ENCODE results near the gene CKAP5. TPM values are rescaled to one million over a fixed set of nuclear protein-coding genes. Genes with fewer than 3 reads are reported as not detected.

The CKAP5 gene
- total and polyA plus RNA-seq, 2 experiments from 2014 or later: 67.9 to 120 TPM

DNA sequence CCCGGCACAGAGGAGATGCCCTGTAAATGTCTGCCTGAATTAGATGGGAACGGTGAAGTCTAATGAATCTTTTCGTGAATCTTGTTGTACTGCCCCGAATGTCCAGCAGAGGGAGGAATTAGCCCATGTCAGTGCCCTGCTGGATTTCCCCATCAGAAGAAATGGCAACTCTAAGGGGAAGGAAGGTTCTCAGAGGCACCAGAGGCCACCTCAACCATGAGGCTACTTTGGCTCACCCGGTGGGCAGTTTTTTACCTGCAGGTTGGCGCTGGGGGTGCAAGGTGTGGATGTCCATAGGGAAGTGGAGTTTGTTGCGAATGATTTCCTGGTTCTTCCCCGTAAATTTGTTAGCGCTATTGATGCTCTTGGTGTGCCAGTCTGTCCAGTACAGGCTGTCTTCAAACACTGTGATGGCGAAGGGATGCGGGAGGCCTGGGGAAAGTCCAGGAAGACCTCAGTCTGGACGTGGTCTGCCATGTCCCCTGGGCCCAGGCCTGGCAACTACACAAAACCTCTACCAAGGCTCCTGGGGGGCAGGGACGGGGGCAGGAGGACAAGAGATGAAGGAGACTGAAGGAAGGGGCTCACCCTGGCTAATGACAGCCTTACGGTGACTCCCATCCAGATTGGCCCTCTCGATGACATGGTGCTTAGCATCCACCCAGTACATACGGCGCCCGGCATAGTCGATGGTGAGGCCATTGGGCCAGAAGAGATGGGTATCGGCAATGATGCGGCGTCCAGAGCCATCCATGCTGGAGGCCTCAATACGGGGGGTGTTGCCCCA is 43.8 kb upstream of the CKAP5 start (continued):
- TF ChIP-seq, protein P1, sequence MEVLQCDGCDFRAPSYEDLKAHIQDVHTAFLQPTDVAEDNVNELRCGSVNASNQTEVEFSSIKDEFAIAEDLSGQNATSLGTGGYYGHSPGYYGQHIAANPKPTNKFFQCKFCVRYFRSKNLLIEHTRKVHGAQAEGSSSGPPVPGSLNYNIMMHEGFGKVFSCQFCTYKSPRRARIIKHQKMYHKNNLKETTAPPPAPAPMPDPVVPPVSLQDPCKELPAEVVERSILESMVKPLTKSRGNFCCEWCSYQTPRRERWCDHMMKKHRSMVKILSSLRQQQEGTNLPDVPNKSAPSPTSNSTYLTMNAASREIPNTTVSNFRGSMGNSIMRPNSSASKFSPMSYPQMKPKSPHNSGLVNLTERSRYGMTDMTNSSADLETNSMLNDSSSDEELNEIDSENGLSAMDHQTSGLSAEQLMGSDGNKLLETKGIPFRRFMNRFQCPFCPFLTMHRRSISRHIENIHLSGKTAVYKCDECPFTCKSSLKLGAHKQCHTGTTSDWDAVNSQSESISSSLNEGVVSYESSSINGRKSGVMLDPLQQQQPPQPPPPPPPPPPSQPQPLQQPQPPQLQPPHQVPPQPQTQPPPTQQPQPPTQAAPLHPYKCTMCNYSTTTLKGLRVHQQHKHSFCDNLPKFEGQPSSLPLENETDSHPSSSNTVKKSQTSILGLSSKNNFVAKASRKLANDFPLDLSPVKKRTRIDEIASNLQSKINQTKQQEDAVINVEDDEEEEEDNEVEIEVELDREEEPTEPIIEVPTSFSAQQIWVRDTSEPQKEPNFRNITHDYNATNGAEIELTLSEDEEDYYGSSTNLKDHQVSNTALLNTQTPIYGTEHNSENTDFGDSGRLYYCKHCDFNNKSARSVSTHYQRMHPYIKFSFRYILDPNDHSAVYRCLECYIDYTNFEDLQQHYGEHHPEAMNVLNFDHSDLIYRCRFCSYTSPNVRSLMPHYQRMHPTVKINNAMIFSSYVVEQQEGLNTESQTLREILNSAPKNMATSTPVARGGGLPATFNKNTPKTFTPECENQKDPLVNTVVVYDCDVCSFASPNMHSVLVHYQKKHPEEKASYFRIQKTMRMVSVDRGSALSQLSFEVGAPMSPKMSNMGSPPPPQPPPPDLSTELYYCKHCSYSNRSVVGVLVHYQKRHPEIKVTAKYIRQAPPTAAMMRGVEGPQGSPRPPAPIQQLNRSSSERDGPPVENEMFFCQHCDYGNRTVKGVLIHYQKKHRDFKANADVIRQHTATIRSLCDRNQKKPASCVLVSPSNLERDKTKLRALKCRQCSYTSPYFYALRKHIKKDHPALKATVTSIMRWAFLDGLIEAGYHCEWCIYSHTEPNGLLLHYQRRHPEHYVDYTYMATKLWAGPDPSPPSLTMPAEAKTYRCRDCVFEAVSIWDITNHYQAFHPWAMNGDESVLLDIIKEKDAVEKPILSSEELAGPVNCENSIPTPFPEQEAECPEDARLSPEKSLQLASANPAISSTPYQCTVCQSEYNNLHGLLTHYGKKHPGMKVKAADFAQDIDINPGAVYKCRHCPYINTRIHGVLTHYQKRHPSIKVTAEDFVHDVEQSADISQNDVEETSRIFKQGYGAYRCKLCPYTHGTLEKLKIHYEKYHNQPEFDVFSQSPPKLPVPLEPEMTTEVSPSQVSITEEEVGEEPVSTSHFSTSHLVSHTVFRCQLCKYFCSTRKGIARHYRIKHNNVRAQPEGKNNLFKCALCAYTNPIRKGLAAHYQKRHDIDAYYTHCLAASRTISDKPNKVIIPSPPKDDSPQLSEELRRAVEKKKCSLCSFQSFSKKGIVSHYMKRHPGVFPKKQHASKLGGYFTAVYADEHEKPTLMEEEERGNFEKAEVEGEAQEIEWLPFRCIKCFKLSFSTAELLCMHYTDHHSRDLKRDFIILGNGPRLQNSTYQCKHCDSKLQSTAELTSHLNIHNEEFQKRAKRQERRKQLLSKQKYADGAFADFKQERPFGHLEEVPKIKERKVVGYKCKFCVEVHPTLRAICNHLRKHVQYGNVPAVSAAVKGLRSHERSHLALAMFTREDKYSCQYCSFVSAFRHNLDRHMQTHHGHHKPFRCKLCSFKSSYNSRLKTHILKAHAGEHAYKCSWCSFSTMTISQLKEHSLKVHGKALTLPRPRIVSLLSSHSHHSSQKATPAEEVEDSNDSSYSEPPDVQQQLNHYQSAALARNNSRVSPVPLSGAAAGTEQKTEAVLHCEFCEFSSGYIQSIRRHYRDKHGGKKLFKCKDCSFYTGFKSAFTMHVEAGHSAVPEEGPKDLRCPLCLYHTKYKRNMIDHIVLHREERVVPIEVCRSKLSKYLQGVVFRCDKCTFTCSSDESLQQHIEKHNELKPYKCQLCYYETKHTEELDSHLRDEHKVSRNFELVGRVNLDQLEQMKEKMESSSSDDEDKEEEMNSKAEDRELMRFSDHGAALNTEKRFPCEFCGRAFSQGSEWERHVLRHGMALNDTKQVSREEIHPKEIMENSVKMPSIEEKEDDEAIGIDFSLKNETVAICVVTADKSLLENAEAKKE (CRISPR knock-in tag; IDR thresholded peaks at IDR 0.05): peak; percentile 77

DNA sequence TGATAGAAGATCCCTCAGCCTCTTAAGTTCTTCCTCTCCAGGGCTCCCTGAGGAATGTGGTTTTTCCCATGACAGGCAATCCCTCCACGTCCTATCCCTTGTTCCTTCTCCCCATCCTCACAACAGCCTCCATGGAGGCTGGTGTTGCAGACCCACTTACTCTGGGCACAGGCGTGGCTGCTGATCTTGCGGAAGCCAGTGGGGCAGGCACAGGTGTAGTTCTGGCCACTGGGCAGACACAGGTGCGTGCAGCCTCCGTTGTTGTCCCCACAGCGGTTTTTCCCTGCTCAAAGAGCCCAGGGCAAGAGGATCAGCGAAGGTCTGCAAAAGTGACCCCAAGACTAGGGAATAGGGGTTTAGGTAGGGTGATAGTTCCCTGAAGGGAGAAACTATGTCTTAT is 43.2 kb upstream of the CKAP5 start:
- no peaks in the 10 kb centered on the region for H3K27me3 Mint-ChIP-seq (ENCODE audit: insufficient read depth, low read depth, poor library complexity)
- no peak for DNase-seq (ENCODE audit: low spot score)
- H3K27me3 ChIP-seq (ENCODE audit: insufficient read depth): no peaks in the 10 kb centered on the region
- H3K4me2 ChIP-seq: no peak overlapping the region
- no peaks in the 10 kb centered on the region for H3K9me2 ChIP-seq (ENCODE audit: insufficient read depth)
- no peak overlapping the region for H3K4me3 ChIP-seq
- H3K36me3 ChIP-seq (ENCODE audit: insufficient read depth): peaks cover 32% of the 10 kb centered on the region; the same call in 1 of the 2 replicates
- H3K4me3 Mint-ChIP-seq: no peak overlapping the region
- H3K9me3 Mint-ChIP-seq: no peaks in the 10 kb centered on the region
- H2AFZ ChIP-seq: no peak overlapping the region
- no peak for ATAC-seq
- no peaks in the 10 kb centered on the region; the same call in 1 of the 2 replicates for H4K20me1 ChIP-seq (replicated peaks; ENCODE audit: insufficient read depth)
- H3K4me1 ChIP-seq (ENCODE audit: insufficient read depth): no peaks in the 10 kb centered on the region
- peaks cover 2% of the 10 kb centered on the region; the same call in 1 of the 3 replicates for H3K4me1 Mint-ChIP-seq
- peaks cover 59% of the 10 kb centered on the region for H3K36me3 Mint-ChIP-seq (ENCODE audit: low read depth)
- no peaks in the 10 kb centered on the region for H3F3A ChIP-seq (replicated peaks; ENCODE audit: low read depth)
- H3K27ac ChIP-seq (ENCODE audit: low read depth): no peak overlapping the region
- H3K79me2 ChIP-seq (replicated peaks; ENCODE audit: insufficient read depth): no peaks in the 10 kb centered on the region
- no peak overlapping the region for H3K27ac Mint-ChIP-seq
- TF ChIP-seq, protein P2, sequence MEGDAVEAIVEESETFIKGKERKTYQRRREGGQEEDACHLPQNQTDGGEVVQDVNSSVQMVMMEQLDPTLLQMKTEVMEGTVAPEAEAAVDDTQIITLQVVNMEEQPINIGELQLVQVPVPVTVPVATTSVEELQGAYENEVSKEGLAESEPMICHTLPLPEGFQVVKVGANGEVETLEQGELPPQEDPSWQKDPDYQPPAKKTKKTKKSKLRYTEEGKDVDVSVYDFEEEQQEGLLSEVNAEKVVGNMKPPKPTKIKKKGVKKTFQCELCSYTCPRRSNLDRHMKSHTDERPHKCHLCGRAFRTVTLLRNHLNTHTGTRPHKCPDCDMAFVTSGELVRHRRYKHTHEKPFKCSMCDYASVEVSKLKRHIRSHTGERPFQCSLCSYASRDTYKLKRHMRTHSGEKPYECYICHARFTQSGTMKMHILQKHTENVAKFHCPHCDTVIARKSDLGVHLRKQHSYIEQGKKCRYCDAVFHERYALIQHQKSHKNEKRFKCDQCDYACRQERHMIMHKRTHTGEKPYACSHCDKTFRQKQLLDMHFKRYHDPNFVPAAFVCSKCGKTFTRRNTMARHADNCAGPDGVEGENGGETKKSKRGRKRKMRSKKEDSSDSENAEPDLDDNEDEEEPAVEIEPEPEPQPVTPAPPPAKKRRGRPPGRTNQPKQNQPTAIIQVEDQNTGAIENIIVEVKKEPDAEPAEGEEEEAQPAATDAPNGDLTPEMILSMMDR (conservative IDR thresholded peaks at IDR 0.05; ENCODE audit: low read depth in 2 of 2): no peak
- TF ChIP-seq, protein P1 (CRISPR knock-in tag; IDR thresholded peaks at IDR 0.05): no peak
- TF ChIP-seq CREB1 (CRISPR knock-in tag; IDR thresholded peaks at IDR 0.05; ENCODE audit: low read depth) (no peak), EZH2 (IDR thresholded peaks at IDR 0.05; ENCODE audit: low read depth, unreplicated experiment) (no peak)

Measured in GM23338 (cell line).